ENCODE results near the gene LILRA6. TPM values are rescaled to one million over a fixed set of nuclear protein-coding genes. Genes with fewer than 3 reads are reported as not detected.
"Not testable (repeated sequence)": the region's sequence is repeated elsewhere in the genome, so short reads cannot be mapped to it uniquely, and the experiment has no call there.

Gene LILRA6
- total RNA-seq (2012; rRNA removed) = not detected in 2 replicates

DNA sequence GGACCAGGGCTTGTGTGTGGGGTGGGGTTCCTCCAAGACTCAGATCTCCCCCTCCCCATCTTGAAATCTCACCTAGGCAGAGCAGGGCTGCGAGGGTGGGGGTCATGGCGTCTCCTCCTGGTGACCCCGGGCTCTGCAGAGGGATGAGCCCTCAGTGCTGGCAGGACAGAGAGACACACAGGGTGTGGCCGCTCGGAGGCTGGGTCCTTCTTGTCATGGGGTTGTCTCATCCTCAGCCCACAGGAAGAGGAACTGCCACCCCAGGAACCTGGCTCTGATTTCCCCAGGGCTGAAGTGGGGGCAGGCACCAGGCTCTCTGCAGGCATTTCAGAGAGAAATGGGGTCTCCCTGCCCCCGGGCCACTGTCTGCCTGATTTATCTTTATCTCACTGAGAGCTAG is at the start of gene LILRA6:
Gene LILRA6 (minus strand): TSS at position 145 of the 400 bp plus-strand sequence.
- H3K4me3 ChIP-seq (ENCODE audit: low read length); H3K36me3 ChIP-seq (ENCODE audit: insufficient read depth, low read length); H3K9me3 ChIP-seq (replicated peaks; ENCODE audit: low read length); H3K27me3 ChIP-seq (ENCODE audit: control insufficient read depth, insufficient read depth, low read length); H3K4me2 ChIP-seq (ENCODE audit: low read length); H3K9ac ChIP-seq (ENCODE audit: low read depth, low read length); H3K4me1 ChIP-seq (ENCODE audit: control insufficient read depth, insufficient read depth, low read length): not testable (repeated sequence)

DNA sequence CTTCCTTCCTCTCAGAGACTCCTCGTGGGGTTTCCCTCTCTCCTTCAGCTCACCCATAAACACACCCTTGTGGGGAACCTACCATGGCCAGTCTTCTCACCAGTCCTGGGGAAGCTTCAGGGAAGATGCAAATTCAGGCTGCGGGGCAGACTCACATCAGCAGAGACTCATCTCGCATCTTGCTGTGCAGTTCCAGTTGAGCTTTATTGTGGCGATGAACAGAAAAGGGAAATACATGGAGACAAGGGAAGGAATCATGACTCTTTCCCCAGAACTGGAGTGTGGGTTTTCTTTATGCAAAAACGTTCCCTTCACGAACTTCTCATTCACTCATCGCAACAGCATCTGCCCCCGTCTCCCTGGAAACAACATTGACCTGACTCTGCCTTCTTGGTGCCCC is 46.6 kb upstream of the LILRA6 start:
- H3K27me3 ChIP-seq (ENCODE audit: control insufficient read depth, insufficient read depth, low read length); H3K9ac ChIP-seq (ENCODE audit: low read depth, low read length); H3K4me3 ChIP-seq (ENCODE audit: low read length); H3K4me1 ChIP-seq (ENCODE audit: control insufficient read depth, insufficient read depth, low read length); H3K9me3 ChIP-seq (replicated peaks; ENCODE audit: low read length); H3K36me3 ChIP-seq (ENCODE audit: insufficient read depth, low read length); H3K4me2 ChIP-seq (ENCODE audit: low read length): not testable (repeated sequence)

- Histone ChIP-seq H3K4me1 (ENCODE audit: control insufficient read depth, insufficient read depth, low read length) (no peaks in the 10 kb centered on the region), H3K9ac (ENCODE audit: low read depth, low read length) (no peak overlapping the region), H3K27me3 (ENCODE audit: control insufficient read depth, insufficient read depth, low read length) (no peaks in the 10 kb centered on the region), H3K4me3 (ENCODE audit: low read length) (no peak overlapping the region), H3K9me3 (replicated peaks; ENCODE audit: low read length) (no peaks in the 10 kb centered on the region), H3K4me2 (ENCODE audit: low read length) (no peak overlapping the region), H3K36me3 (ENCODE audit: insufficient read depth, low read length) (no peaks in the 10 kb centered on the region)
Observed at GRCh38 chr19:54287456-54287855, 44.9 kb upstream of the LILRA6 start.

DNA sequence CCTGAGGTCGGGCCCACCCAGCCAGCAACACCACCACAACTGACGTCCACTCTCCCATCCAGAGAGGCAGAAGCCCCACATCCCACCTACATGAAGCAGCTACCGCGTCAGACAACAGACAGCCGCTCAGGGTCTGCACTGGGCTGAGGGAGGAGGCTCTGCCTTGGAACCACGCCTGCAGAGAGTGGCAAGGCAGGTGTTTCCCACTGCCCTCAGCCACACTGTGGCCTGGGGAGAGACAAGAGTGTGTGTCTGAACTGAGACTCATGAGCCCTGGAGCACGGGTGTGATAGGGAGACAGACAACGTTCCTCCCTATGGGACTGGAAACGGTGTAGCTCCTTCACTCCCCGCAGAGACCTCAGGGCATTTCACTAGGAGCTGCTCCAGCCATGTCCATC is 43.7 kb upstream of the LILRA6 start:
- H3K4me3 ChIP-seq (ENCODE audit: low read length); H3K9me3 ChIP-seq (replicated peaks; ENCODE audit: low read length); H3K9ac ChIP-seq (ENCODE audit: low read depth, low read length); H3K4me2 ChIP-seq (ENCODE audit: low read length); H3K4me1 ChIP-seq (ENCODE audit: control insufficient read depth, insufficient read depth, low read length); H3K36me3 ChIP-seq (ENCODE audit: insufficient read depth, low read length); H3K27me3 ChIP-seq (ENCODE audit: control insufficient read depth, insufficient read depth, low read length): not testable (repeated sequence)

DNA sequence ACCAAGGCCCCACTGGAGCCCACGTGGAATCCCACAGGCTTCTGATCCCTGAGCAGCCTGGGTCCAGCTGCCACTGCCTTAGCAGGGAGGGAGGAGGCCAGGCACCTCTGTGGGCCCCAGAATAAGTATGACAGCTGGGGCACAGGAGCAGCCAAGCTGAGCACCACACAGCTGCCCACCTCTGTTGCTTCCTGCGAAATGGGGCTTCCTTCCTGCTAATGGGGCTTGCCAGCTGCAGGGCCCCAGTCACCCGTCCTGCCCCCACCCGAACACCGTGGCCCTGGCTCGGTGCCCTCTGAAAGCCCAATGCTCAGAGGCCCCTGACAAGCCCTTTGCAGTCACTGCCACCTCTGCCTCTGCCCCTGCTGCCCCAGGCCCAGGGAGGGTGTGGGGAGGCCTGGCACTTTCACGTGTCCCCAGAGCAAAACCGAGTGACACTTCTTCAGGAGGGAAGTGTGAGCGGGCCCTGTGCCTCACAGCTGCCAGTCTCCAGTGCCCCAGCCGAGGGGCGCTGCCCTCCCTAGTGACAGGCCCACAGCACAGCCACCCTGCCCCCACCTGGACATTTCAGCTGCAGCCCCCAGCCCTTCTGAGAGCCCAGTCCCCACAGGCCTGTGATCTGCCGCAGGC is 43.0 kb upstream of the LILRA6 start:
- H3K36me3 ChIP-seq (ENCODE audit: insufficient read depth, low read length); H3K4me3 ChIP-seq (ENCODE audit: low read length); H3K27me3 ChIP-seq (ENCODE audit: control insufficient read depth, insufficient read depth, low read length); H3K9ac ChIP-seq (ENCODE audit: low read depth, low read length); H3K4me1 ChIP-seq (ENCODE audit: control insufficient read depth, insufficient read depth, low read length); H3K4me2 ChIP-seq (ENCODE audit: low read length); H3K9me3 ChIP-seq (replicated peaks; ENCODE audit: low read length): not testable (repeated sequence)

GRCh38 chr19:54282686-54283470 is 40.3 kb upstream of the LILRA6 start:
- Histone ChIP-seq H3K9me3 (replicated peaks; ENCODE audit: low read length) (no peaks in the 10 kb centered on the region), H3K4me1 (ENCODE audit: control insufficient read depth, insufficient read depth, low read length) (no peaks in the 10 kb centered on the region), H3K9ac (ENCODE audit: low read depth, low read length) (no peak overlapping the region), H3K4me2 (ENCODE audit: low read length) (no peak overlapping the region), H3K4me3 (ENCODE audit: low read length) (no peak overlapping the region), H3K36me3 (ENCODE audit: insufficient read depth, low read length) (no peaks in the 10 kb centered on the region), H3K27me3 (ENCODE audit: control insufficient read depth, insufficient read depth, low read length) (no peaks in the 10 kb centered on the region)

DNA sequence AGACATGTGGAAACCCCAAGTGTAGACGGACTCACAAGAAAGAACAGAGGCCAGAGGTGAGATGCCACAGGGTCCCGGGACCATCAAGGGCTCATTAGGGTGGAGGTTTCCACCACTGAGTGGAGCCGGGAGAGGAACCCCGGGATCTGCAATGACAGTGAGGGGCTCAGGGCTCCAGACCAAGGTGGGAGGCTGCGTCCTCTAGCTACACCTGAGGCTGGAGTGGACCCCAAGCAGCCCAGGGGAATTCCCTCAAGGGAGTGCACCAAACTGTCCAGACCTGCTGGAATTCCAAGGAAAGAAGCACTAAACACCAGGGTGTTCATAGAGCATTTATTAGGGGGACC is 39.1 kb upstream of the LILRA6 start:
- not testable (repeated sequence) for H3K4me3 ChIP-seq (ENCODE audit: low read length); H3K27me3 ChIP-seq (ENCODE audit: control insufficient read depth, insufficient read depth, low read length); H3K4me2 ChIP-seq (ENCODE audit: low read length); H3K4me1 ChIP-seq (ENCODE audit: control insufficient read depth, insufficient read depth, low read length); H3K9me3 ChIP-seq (replicated peaks; ENCODE audit: low read length); H3K9ac ChIP-seq (ENCODE audit: low read depth, low read length); H3K36me3 ChIP-seq (ENCODE audit: insufficient read depth, low read length)

- Histone ChIP-seq H3K9ac (ENCODE audit: low read depth, low read length) (no peak within 1 kb of the TSS), H3K9me3 (replicated peaks; ENCODE audit: low read length) (no peaks in the 10 kb centered on the region), H3K4me1 (ENCODE audit: control insufficient read depth, insufficient read depth, low read length) (no peaks in the 10 kb centered on the region)
Observed at GRCh38 chr19:54281007-54281728, 38.6 kb upstream of the LILRA6 start, which contains the start of gene LILRB2. LILRB2 (minus strand) TSS chr19:54281110; CDS start chr19:54280496, 614 bp downstream.

DNA sequence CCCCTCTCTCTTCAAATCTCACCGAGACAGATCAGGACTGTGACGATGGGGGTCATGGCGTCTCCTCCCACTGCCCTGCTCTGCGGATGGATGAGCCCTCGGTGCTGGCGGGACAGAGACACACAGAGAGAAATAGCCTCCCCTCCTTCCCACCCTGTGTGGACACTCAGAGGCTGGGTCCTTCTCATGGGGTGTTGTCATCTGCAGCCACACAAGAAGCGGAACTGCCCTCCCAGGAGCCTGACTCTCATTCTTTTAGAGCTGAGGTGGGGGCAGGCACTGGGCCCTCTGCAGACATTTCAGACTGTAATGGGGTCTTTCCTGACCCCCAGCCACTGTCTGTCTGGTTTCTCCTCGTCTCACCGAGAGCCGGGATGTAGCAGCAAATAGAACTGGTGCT is 37.9 kb upstream of the LILRA6 start:
- not testable (repeated sequence) for H3K4me2 ChIP-seq (ENCODE audit: low read length); H3K36me3 ChIP-seq (ENCODE audit: insufficient read depth, low read length); H3K4me1 ChIP-seq (ENCODE audit: control insufficient read depth, insufficient read depth, low read length); H3K27me3 ChIP-seq (ENCODE audit: control insufficient read depth, insufficient read depth, low read length); H3K9me3 ChIP-seq (replicated peaks; ENCODE audit: low read length); H3K4me3 ChIP-seq (ENCODE audit: low read length); H3K9ac ChIP-seq (ENCODE audit: low read depth, low read length)

More at GRCh38 chr19:54281007-54281728, 38.6 kb upstream of the LILRA6 start, which contains the start of gene LILRB2:
- H3K4me2 ChIP-seq (ENCODE audit: low read length) = no peak within 1 kb of the TSS
- no peaks in the 10 kb centered on the region for H3K36me3 ChIP-seq (ENCODE audit: insufficient read depth, low read length)
- H3K4me3 ChIP-seq (ENCODE audit: low read length) = no peak within 1 kb of the TSS
- H3K27me3 ChIP-seq (ENCODE audit: control insufficient read depth, insufficient read depth, low read length) = no peaks in the 10 kb centered on the region

DNA sequence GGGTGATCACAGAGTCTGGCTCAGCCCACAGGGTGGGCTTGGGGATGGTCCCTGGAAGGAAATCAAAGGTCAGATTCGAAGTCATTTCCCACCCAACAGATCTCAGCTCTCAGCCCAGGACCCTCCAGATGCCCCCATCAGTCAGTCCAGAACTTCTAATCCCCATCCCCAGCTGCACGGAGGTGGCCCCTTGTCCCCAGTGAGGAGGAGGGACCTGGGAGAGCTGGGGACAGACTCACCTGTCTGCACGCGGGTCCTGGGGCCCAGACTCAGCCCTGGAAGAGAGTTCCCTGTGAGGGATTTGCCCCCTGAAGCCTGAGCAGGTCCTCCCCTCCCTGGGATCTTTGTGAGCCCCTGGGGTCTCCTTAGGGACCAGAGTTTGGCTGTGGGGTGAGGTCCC is 37.4 kb upstream of the LILRA6 start:
- H3K27me3 ChIP-seq (ENCODE audit: control insufficient read depth, insufficient read depth, low read length); H3K36me3 ChIP-seq (ENCODE audit: insufficient read depth, low read length); H3K9ac ChIP-seq (ENCODE audit: low read depth, low read length); H3K4me1 ChIP-seq (ENCODE audit: control insufficient read depth, insufficient read depth, low read length); H3K9me3 ChIP-seq (replicated peaks; ENCODE audit: low read length); H3K4me3 ChIP-seq (ENCODE audit: low read length); H3K4me2 ChIP-seq (ENCODE audit: low read length): not testable (repeated sequence)

DNA sequence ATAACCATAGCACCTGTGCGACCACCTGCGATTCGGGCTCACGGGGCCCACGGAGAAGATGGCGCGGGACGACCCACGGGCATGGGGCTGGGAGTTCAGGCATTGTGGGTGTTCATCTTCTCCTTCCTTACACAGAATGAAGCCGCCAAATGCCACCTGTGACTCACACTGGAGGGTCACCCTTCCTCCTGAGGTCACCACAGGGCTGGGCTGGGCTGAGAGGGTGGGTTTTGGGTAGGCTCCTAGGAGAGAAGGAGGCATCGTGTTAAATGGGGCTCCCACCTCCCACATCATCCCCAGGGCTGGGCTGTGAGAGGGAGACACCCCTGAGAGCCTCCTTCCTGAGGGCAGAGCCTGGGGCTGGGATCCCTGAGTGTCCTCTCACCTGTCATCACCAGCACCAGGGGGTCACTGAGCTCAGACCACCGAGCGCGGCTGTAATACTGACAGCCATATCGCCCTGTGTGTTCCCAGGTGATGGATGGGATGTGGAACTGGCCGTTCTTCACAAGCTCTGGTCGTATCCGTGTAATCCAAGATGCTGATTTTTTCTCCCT is 36.9 kb upstream of the LILRA6 start:
- Histone ChIP-seq H3K4me3 (ENCODE audit: low read length) (no peak overlapping the region), H3K9me3 (replicated peaks; ENCODE audit: low read length) (no peaks in the 10 kb centered on the region), H3K27me3 (ENCODE audit: control insufficient read depth, insufficient read depth, low read length) (no peaks in the 10 kb centered on the region), H3K4me1 (ENCODE audit: control insufficient read depth, insufficient read depth, low read length) (no peaks in the 10 kb centered on the region), H3K9ac (ENCODE audit: low read depth, low read length) (no peak overlapping the region), H3K36me3 (ENCODE audit: insufficient read depth, low read length) (no peaks in the 10 kb centered on the region), H3K4me2 (ENCODE audit: low read length) (no peak overlapping the region)

Data from skeletal muscle satellite cell (primary cell).